ENCODE data around the gene GAL3ST2.

DNA sequence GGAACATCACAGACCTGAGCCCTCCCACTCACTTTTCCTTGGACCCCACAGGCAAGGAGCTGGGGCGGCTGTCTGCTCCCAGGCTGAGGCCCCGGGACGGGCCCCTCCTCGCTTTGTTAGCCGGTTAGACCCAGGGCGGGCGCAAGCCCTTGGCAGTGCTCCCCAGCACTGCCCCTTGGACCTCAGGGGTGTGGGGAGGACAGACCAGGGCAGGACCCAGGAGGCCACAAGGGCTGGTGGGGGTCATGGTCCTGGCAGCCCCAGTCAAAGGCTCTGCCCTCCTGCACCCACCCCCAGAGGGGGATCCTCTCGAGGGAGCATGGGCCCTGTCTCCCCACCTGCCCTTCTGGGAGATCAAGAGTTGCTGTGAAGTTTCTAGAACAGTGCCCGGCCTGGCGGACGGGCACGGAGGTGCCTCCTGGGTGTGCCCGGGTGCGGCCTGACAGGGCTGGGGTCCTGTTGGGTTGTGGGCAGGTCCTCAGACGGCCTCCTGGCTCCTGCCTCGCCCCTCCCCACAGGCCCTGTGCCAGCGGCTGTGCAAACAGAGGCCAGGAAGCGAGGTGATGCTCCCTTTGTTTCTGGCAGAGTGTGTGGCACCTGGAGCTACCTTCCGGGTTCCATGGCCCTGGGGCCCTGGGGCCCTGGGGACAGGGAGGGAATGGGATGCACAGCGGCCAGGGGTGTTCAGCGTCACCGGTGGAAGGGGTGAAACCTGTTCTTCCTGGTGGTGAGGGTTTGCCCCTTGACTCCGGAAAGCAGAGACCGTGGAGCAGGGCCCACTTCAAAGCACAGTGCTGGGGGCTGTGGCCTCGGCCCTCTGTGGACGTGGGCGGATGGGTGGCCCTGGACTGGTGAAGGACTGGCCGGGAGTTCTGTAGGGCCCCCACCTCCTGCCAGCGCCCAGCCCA is 2.9 kb upstream of the GAL3ST2 start:
- TF ChIP-seq, protein P1, sequence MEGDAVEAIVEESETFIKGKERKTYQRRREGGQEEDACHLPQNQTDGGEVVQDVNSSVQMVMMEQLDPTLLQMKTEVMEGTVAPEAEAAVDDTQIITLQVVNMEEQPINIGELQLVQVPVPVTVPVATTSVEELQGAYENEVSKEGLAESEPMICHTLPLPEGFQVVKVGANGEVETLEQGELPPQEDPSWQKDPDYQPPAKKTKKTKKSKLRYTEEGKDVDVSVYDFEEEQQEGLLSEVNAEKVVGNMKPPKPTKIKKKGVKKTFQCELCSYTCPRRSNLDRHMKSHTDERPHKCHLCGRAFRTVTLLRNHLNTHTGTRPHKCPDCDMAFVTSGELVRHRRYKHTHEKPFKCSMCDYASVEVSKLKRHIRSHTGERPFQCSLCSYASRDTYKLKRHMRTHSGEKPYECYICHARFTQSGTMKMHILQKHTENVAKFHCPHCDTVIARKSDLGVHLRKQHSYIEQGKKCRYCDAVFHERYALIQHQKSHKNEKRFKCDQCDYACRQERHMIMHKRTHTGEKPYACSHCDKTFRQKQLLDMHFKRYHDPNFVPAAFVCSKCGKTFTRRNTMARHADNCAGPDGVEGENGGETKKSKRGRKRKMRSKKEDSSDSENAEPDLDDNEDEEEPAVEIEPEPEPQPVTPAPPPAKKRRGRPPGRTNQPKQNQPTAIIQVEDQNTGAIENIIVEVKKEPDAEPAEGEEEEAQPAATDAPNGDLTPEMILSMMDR (IDR thresholded peaks at IDR 0.05) = no peak
- no peak for TF ChIP-seq POLR2AphosphoS5 (IDR thresholded peaks at IDR 0.05)

All from gastroesophageal sphincter (tissue), 3 donors.